ENCODE results near the gene AKAP13. TPM values are rescaled to one million over a fixed set of nuclear protein-coding genes. Genes with fewer than 3 reads are reported as not detected.

AKAP13 gene
- polyA plus RNA-seq, 1 donor from 2014 or later, result 10.0 TPM

GRCh38 chr15:85456798-85457197, 76.4 kb downstream of the AKAP13 start:
- Histone ChIP-seq H3K4me2 (ENCODE audit: low read length) (no peak overlapping the region), H3K27me3 (ENCODE audit: insufficient read depth, low read depth, low read length) (no peaks in the 10 kb centered on the region), H3K4me3 (ENCODE audit: low read length) (no peak overlapping the region), H3K79me2 (replicated peaks; ENCODE audit: insufficient read depth, low read length) (peaks cover 14% of the 10 kb centered on the region), H3K9ac (ENCODE audit: low read length) (no peak overlapping the region), H2AFZ (ENCODE audit: low read depth, low read length) (no peak overlapping the region), H3K36me3 (ENCODE audit: insufficient read depth, low read length) (no peaks in the 10 kb centered on the region), H3K27ac (ENCODE audit: low read length) (no peak overlapping the region), H4K20me1 (ENCODE audit: insufficient read depth) (no peaks in the 10 kb centered on the region), H3F3A (ENCODE audit: insufficient read depth, low read length, poor library complexity, severe bottlenecking) (no peaks in the 10 kb centered on the region), H3K9me3 (ENCODE audit: low read length) (no peaks in the 10 kb centered on the region), H3K9me2 (ENCODE audit: insufficient read depth, low read length) (no peaks in the 10 kb centered on the region)
- TF ChIP-seq MXI1 (conservative IDR thresholded peaks at IDR 0.05; ENCODE audit: poor library complexity, severe bottlenecking) (no peak), RAD21 (conservative IDR thresholded peaks at IDR 0.05) (no peak), POLR2AphosphoS5 (IDR thresholded peaks at IDR 0.05) (no peak), EP300 (conservative IDR thresholded peaks at IDR 0.05; ENCODE audit: poor library complexity, severe bottlenecking) (no peak), SMC3 (conservative IDR thresholded peaks at IDR 0.05; ENCODE audit: poor library complexity) (no peak), TAF1 (IDR thresholded peaks at IDR 0.05; ENCODE audit: low read depth) (no peak), EZH2 (IDR thresholded peaks at IDR 0.05; ENCODE audit: borderline replicate concordance, insufficient read depth, low read length, poor library complexity, severe bottlenecking) (no peak), CTCF (IDR thresholded peaks at IDR 0.05; ENCODE audit: poor library complexity, severe bottlenecking) (no peak), REST (IDR thresholded peaks at IDR 0.05; ENCODE audit: borderline replicate concordance) (no peak)

GRCh38 chr15:85457392-85457968, 77.1 kb downstream of the AKAP13 start:
- H3K4me2 ChIP-seq (ENCODE audit: low read length), result no peak overlapping the region
- H3K27me3 ChIP-seq (ENCODE audit: insufficient read depth, low read depth, low read length), result no peaks in the 10 kb centered on the region
- no peak overlapping the region for H3K9ac ChIP-seq (ENCODE audit: low read length)
- H3K27ac ChIP-seq (ENCODE audit: low read length), result no peak overlapping the region
- no peak for TF ChIP-seq EZH2 (IDR thresholded peaks at IDR 0.05; ENCODE audit: borderline replicate concordance, insufficient read depth, low read length, poor library complexity, severe bottlenecking)
- TF ChIP-seq TAF1 (IDR thresholded peaks at IDR 0.05; ENCODE audit: low read depth), result no peak
- no peak for TF ChIP-seq MXI1 (conservative IDR thresholded peaks at IDR 0.05; ENCODE audit: poor library complexity, severe bottlenecking)
- no peak for TF ChIP-seq RAD21 (conservative IDR thresholded peaks at IDR 0.05)
- TF ChIP-seq CTCF (IDR thresholded peaks at IDR 0.05; ENCODE audit: poor library complexity, severe bottlenecking), result no peak
- no peak for TF ChIP-seq EP300 (conservative IDR thresholded peaks at IDR 0.05; ENCODE audit: poor library complexity, severe bottlenecking)
- TF ChIP-seq REST (IDR thresholded peaks at IDR 0.05; ENCODE audit: borderline replicate concordance), result no peak
- no peak for TF ChIP-seq POLR2AphosphoS5 (IDR thresholded peaks at IDR 0.05)
- TF ChIP-seq SMC3 (conservative IDR thresholded peaks at IDR 0.05; ENCODE audit: poor library complexity), result no peak
- H2AFZ ChIP-seq (ENCODE audit: low read depth, low read length), result no peak overlapping the region
- peaks cover 7% of the 10 kb centered on the region for H3K79me2 ChIP-seq (replicated peaks; ENCODE audit: insufficient read depth, low read length)
- no peaks in the 10 kb centered on the region for H4K20me1 ChIP-seq (ENCODE audit: insufficient read depth)
- H3F3A ChIP-seq (ENCODE audit: insufficient read depth, low read length, poor library complexity, severe bottlenecking), result no peaks in the 10 kb centered on the region
- no peaks in the 10 kb centered on the region for H3K9me2 ChIP-seq (ENCODE audit: insufficient read depth, low read length)
- no peaks in the 10 kb centered on the region for H3K36me3 ChIP-seq (ENCODE audit: insufficient read depth, low read length)
- no peak overlapping the region for H3K4me3 ChIP-seq (ENCODE audit: low read length)
- H3K9me3 ChIP-seq (ENCODE audit: low read length), result no peaks in the 10 kb centered on the region

Data from neural cell (in vitro differentiated cells).